Lower leg skin (tissue), 3 donors: ENCODE measurements around the gene TDRD9.

ENCODE experiments used
- POLR2A ChIP-seq, 2 donors: fragments of 450-650 bp; IDR thresholded peaks; one replicate each; pipeline ENCODE4 v1.6.1; 2016 to 2017; ENCODE audit warnings: antibody characterized with exemption in 2 of 2, mild to moderate bottlenecking in 1 of 2, moderate library complexity in 1 of 2
- TF ChIP-seq, protein P1 (sequence below), 3 donors: fragments of 450-650 bp; IDR thresholded peaks; one replicate each; pipeline ENCODE4 v1.5.1; 2016; ENCODE audit warnings: antibody characterized with exemption in 3 of 3, mild to moderate bottlenecking in 3 of 3, moderate library complexity in 2 of 3

DNA sequence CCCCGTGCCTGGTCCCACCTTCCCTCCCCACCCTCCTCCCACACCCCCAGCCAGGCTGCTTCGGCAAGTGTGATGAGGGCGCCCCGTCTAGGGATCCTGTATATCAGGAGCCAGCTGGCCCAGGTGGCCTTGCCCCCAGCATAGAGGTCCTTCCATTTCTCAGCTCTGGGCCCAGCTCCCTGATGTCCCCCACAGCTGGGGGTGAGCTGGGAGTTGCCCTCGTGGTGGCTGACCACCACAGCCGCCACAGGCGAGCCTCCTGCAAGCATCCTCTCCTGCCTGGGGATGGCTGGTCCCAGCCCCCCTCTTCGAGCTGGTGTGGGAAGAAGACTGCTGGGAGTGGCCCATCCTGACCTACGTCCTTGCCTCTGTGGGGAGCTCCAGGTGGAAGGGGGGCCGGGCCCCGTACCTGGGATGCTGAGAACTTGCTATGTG is 164.7 kb downstream of the TDRD9 start:
- TF ChIP-seq, protein P1, sequence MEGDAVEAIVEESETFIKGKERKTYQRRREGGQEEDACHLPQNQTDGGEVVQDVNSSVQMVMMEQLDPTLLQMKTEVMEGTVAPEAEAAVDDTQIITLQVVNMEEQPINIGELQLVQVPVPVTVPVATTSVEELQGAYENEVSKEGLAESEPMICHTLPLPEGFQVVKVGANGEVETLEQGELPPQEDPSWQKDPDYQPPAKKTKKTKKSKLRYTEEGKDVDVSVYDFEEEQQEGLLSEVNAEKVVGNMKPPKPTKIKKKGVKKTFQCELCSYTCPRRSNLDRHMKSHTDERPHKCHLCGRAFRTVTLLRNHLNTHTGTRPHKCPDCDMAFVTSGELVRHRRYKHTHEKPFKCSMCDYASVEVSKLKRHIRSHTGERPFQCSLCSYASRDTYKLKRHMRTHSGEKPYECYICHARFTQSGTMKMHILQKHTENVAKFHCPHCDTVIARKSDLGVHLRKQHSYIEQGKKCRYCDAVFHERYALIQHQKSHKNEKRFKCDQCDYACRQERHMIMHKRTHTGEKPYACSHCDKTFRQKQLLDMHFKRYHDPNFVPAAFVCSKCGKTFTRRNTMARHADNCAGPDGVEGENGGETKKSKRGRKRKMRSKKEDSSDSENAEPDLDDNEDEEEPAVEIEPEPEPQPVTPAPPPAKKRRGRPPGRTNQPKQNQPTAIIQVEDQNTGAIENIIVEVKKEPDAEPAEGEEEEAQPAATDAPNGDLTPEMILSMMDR (IDR thresholded peaks at IDR 0.05) = no peak
- TF ChIP-seq POLR2A (IDR thresholded peaks at IDR 0.05) = no peak
